C1 segment of cervical spinal cord (tissue), 14 donors: ENCODE results near the gene SNX11.

Experiments
- DNase-seq, 14 donors: peaks; one replicate each; lab custom pipeline; 2025; lab: John Stamatoyannopoulos, UW

SNX11 gene

DNA sequence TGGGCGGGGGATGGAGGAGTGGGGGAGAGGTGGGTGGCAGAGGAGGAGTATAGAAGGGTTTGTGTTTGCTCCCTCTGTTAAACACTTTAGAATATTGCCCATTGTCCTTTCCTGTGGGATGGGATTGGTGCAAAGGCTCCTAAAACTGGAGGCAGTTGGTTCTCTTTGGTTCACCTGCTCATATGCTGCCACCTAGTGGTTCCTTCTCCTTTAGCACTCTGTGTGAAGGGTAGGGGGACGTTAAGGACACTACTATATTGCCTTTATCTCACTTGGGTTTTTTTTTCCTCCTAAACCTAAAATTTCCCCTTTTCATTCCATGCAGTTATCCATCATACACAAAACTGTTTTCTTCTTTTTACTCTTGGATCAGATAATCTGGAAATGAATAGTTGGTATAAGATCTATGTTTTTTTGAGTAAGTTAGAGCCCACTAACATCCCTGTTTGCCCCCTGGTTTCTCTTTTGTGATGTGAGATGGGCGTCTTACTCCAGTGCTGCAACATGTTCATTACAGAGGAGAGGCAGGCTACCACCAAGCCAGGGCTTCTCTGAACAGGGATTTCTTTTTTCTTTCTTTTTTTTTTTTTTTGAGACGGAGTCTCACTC lies 23.8 kb downstream of the SNX11 start:
- DNase-seq, result peak in 6 of 14 donors; percentile 8 to 43 (median 19)

GRCh38 chr17:48132385-48132784 lies 24.8 kb downstream of the SNX11 start:
- peak in 1 of 14 donors; percentile 13 for DNase-seq

DNA sequence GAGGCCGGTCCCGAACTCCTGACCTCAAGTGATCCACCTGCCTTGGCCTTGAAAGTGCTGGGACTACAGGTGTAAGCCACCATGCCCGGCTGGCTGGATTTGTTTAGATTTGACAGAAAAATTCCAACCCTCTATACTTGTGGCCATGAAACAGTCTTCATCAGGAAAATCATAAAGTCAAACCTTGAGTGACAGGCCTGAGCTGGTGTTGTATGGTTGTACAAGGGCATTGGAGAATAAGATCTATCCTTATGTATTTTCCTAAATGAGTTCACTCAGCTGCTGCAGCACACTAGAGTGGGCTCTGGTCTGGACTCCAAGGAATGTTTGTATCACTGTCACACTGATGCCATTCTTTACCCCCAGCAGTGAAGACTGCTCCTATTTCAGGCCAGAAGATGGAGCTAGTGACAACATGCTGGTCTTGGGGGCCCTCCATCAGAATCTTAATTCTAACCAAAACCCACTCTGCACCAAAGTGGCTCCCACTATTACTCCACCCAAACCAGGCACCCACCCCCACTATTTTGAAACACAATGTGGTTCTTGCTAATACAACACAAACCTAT lies 27.4 kb downstream of the SNX11 start:
- DNase-seq, result no peak

DNA sequence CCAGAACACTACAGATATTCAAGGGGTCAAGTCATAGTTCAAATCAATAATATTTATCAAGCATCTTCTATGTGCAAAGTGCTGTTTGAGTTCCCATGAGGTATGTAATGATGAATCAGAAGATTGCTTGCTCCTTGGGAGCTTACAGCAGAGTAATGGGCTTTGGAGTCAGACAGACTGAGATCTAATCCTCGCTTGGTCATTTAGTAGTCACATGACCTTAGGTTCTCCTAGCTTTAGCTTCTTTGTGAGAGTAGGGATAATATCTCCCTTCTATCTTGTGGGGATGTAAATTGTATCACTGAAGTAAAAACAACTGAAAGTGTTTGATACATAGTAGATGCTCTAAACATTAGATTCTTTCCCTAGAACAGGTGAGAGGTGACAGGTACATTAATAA lies 30.1 kb downstream of the SNX11 start:
- DNase-seq, result no peak

- DNase-seq, result no peak
These were observed 32.4 kb downstream of the SNX11 start for GRCh38 chr17:48139944-48140343.

GRCh38 chr17:48143629-48144028 lies 36.1 kb downstream of the SNX11 start:
- no peak for DNase-seq

DNA sequence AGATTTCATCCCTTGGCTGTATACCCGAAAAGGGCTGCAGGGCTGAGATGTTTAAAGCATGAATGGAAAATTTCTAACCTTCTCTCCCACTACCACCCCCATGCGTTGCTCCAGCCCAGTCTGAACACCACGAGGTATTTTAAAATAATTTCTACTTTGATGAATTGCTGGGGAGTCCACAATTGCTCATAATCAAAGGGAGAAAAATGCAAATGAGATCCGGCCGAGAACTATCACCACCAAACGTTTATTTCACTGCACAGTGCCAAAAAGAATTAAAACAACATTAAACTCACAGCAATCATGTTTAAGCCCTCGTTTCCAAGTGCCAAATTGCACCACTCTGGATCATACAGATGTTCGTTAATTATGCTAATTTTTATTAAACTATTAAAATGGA lies 36.7 kb downstream of the SNX11 start:
- no peak for DNase-seq

DNA sequence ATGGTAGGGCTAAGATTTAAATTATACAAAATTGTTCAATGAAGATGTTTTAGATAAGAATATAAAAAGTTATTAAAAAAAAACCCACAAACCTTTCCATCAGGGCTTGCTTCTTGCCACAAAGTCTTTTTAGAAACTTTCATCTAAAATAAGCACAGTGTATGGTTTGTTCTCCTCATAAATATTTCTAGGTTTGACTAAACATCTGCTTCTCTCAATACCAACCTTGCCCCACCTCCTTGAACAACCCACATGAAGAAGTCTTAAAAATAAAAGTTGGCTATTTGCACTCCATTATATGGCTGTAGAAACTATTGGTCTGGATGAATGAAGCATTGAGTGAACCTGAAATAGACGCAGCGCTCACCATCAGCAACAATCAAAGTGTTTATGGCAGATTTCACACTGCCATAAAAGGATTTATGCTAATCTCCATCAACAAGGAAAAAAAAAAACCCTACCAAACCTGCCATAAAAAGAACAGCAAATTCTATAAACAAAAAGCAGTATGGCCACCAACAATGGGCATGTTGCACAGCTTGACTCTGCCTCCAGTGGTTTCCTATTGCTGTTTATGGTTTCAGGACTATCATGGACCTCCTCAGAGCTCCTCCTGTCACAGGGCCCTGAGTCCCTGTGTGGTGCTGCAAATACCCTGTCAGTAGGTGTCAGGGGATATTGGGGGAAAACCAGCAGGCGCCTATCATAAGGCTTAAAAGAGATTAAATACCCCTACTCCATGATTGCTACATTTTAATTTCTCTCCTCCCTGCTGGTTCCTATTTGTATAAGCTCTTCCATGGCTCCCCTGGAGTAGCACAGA lies 37.6 kb downstream of the SNX11 start:
- no peak for DNase-seq

- DNase-seq, result no peak
These were observed 40.6 kb downstream of the SNX11 start for GRCh38 chr17:48148029-48148770.

- DNase-seq, result no peak
These were observed 41.6 kb downstream of the SNX11 start for GRCh38 chr17:48148854-48149786.

GRCh38 chr17:48149787-48150463 lies 42.4 kb downstream of the SNX11 start:
- no peak for DNase-seq

- DNase-seq, result no peak
These were observed 43.0 kb downstream of the SNX11 start for GRCh38 chr17:48150597-48151001.

DNA sequence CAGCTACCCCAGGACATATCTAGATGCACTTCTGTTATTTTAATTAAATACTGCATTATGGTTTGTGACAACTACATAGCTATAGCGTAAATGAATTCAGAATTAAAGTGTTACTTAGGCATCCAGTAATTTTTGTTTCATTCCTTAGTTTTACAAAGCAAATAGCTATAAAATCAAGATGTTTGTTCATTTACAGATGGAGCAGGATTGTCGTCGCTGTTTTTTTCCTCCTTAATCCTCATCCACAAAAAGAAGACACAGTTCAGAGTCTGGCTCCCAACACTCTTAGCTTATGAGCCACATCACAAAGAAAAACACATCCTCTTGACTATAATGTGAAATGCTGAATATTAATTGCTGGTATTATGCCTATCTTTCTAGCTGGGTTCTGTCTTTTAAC lies 43.7 kb downstream of the SNX11 start:
- DNase-seq, result no peak

GRCh38 chr17:48152289-48152688 lies 44.7 kb downstream of the SNX11 start:
- no peak for DNase-seq

DNA sequence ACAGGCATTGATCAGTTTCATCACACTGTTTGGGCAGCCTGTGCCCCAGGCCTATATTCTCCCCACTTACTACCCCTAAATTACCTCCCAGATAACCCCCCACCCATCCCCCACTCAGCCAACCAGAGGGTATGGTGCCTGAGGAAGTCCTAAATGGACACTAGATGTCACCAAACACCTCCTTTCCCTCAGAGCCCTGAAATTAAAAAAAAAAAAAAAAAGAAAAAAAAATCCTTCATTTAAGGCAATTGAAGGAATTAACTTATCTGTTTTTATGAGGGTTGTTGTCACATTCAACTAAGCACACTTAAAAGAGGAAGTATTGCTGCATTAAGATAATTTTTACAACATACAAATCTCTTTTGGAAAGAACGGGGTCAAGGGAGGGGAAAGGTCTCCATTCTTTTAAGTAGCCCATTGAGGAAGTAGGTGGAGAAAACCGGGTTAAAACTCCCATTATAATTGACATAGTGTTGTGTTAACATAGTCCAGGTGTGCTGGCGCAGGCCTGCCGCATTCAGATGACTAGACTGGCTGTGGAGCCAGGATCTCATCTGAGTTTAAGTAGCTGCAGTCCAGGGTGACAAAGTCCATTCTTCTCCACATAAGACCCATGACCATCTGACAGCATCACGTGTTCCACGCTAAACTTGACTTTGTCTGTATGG lies 46.3 kb downstream of the SNX11 start:
- DNase-seq, result no peak

GRCh38 chr17:48155889-48156611 lies 48.5 kb downstream of the SNX11 start:
- no peak for DNase-seq

DNA sequence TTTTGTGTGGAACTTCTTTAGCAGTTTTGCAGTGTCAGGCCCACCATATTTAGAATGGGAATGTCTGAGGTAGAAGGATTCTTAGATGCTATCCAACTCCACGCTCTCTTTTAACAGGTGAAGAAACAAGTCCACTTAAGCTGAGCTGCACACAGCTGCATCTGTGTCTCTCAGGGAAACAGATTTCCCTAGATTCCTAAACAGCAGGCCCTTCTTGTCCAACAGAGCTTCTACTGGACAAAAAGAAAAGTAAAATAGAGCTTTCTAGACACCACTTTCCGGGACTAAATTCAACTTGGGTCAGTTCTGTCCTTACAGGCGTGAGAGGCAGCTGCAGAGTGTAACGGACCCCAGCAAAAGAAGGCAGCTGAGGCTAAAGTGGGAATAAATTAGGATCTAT lies 51.7 kb downstream of the SNX11 start:
- no peak for DNase-seq

GRCh38 chr17:48160177-48161081 lies 52.9 kb downstream of the SNX11 start:
- no peak for DNase-seq
